Smooth muscle cell (in vitro differentiated cells): ENCODE measurements around the gene RFNG. TPM values are rescaled to one million over a fixed set of nuclear protein-coding genes. Genes with fewer than 3 reads are reported as not detected.

ENCODE experiments used
- DNase-seq: peaks from one replicate; lab custom pipeline; 2025; ENCODE audit not compliant: unreplicated experiment; lab: John Stamatoyannopoulos, UW
- H2AFZ ChIP-seq: fragments of 200-600 bp; sonication (generic); 2 replicates; pipeline ENCODE4 v1.6.0; 2016; ENCODE audit warnings: antibody characterized with exemption, low read depth, mild to moderate bottlenecking
- H3F3A ChIP-seq: fragments of 200-600 bp; sonication (generic); 2 replicates; pipeline ENCODE4 v1.6.0; 2017; ENCODE audit warnings: antibody characterized with exemption, low read depth
- H3K27ac ChIP-seq: fragments of 200-600 bp; sonication (generic); 2 replicates; pipeline ENCODE4 v1.5.1; 2016; ENCODE audit warnings: low read depth, mild to moderate bottlenecking
- H3K27me3 ChIP-seq: fragments of 200-600 bp; sonication (generic); 2 replicates; pipeline ENCODE4 v1.6.1; 2016; ENCODE audit warnings: low read depth, mild to moderate bottlenecking
- H3K36me3 ChIP-seq: fragments of 200-600 bp; sonication (generic); 2 replicates; pipeline ENCODE4 v1.5.1; 2016; ENCODE audit warnings: low read depth
- H3K4me1 ChIP-seq: fragments of 200-600 bp; sonication (generic); 2 replicates; pipeline ENCODE4 v1.5.1; 2016; ENCODE audit warnings: low read depth
- H3K4me2 ChIP-seq: fragments of 200-600 bp; sonication (generic); 2 replicates; pipeline ENCODE4 v1.6.0; 2016; ENCODE audit warnings: mild to moderate bottlenecking
- H3K4me3 ChIP-seq: fragments of 200-600 bp; sonication (generic); 2 replicates; pipeline ENCODE4 v1.5.1; 2016; ENCODE audit warnings: mild to moderate bottlenecking
- H3K79me2 ChIP-seq: fragments of 200-600 bp; sonication (generic); 2 replicates; pipeline ENCODE4 v1.6.0; 2016; ENCODE audit warnings: low read depth, mild to moderate bottlenecking
- H3K9ac ChIP-seq: fragments of 200-600 bp; sonication (generic); 2 replicates; pipeline ENCODE4 v1.6.0; 2016; ENCODE audit warnings: low read depth
- H3K9me3 ChIP-seq: fragments of 200-600 bp; sonication (generic); replicated peaks from 2 replicates; pipeline ENCODE4 v1.5.1; 2016; ENCODE audit warnings: low read depth
- H4K20me1 ChIP-seq: fragments of 200-600 bp; sonication (generic); 2 replicates; pipeline ENCODE4 v1.6.0; 2016; ENCODE audit warnings: low read depth
- CTCF ChIP-seq: fragments of 200-600 bp; sonication (generic); IDR thresholded peaks from 2 replicates; pipeline ENCODE4 v1.5.1; 2017; ENCODE audit warnings: borderline replicate concordance, mild to moderate bottlenecking, antibody characterized with exemption; ENCODE audit not compliant: insufficient read depth, poor library complexity, severe bottlenecking
- WGBS: methylation state at CpG from one replicate; pipeline ENCODE4 v1.1.7; 2016; ENCODE audit warnings: low lambda C conversion rate; 5-methylcytosine and 5-hydroxymethylcytosine counted together
- polyA plus RNA-seq: library from polyadenylated mRNA; unstranded; fragments of >200 nt; fragmentation: Nextera tagmentation; extraction: Ambion mirVana; gene quantifications from 2 replicates; pipeline ENCODE4 v1.2.1, GENCODE V29; 2016
- total RNA-seq: library from RNA; depleted of rRNA; stranded (reverse); fragments of >200 nt; gene quantifications from 2 replicates; pipeline ENCODE4 v1.2.3, GENCODE V29; 2014

Gene RFNG
- total and polyA plus RNA-seq, 2 experiments from 2014 or later = 27.1 to 54.9 TPM

DNA sequence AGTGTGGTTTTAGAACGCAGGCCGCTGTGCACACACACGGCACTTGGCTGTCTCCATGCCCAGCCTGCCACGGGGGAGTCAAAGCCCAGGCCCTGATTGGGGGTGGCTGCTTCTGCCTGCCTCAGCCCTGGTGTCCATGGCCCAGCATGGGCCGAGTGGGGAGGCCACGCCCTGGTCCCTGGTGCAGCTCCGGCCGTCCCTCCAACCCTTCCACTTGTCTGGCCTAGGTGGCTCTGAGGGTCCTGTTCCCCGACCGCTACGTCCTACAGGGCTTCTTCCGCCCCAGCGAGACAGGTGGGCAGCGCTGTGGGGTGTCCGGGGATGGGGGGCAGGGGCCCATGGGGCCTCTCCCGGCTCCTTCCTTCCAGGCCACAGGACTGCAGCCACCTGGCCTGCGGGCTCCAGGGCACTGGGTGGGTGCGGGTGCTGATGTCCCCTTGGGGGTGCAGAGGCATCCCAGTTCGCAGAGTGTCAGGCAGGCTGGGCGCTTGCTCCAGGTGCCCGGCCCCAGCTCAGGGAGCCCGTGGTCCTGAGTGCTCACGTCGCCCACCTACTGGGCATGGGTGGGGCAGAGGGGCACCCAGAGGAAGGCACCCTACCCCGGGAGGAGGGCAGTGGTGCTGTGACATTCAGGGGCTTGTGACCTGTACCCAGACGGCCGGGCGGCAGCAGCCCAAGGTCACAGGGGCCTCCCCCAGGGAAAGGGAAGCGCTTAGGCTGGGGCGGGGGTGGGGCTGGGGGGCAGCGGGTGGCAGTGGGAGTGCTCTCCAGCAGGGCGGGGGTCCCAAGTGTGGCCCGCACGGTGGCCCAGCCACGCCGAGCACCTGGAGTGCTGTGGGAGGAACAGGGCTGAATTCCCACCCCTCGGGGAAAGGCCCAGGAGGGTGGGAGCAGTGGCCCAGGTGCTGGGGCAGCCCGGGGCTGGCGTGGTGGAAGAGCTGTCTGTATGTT is 40.8 kb downstream of the RFNG start:
- Histone ChIP-seq H3K27ac (no peak overlapping the region), H3F3A (no peaks in the 10 kb centered on the region), H3K4me3 (no peak overlapping the region), H3K9me3 (no peaks in the 10 kb centered on the region), H4K20me1 (no peaks in the 10 kb centered on the region), H3K27me3 (no peaks in the 10 kb centered on the region), H3K9ac (no peak overlapping the region), H3K4me2 (no peak overlapping the region), H2AFZ (no peak overlapping the region), H3K79me2 (no peaks in the 10 kb centered on the region), H3K4me1 (no peaks in the 10 kb centered on the region), H3K36me3 (no peaks in the 10 kb centered on the region)
- WGBS = 95% methylated on average over 28 of the region's 39 CpGs
- no peak for DNase-seq
- TF ChIP-seq CTCF = no peak

DNA sequence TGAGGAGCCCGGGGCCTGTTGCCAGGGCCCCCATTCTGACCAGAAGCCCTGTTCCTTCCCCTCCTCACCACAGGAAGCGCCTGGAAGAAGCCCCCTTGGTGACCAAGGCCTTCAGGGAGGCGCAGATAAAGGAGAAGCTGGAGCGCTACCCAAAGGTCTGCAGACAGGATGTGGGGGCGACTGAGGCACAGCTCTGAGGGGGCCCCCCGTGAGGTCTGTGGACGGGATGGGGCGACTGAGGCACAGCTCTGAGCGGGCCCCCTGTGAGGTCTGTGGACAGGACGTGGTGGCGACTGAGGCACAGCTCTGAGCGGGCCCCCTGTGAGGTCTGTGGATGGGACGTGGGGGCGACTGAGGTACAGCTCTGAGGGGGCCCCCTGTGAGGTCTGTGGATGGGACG is 42.2 kb downstream of the RFNG start:
- no peak for DNase-seq
- H2AFZ ChIP-seq = no peak overlapping the region
- H4K20me1 ChIP-seq = no peaks in the 10 kb centered on the region
- H3K36me3 ChIP-seq = no peaks in the 10 kb centered on the region
- H3K79me2 ChIP-seq = no peaks in the 10 kb centered on the region
- TF ChIP-seq CTCF = no peak
- no peaks in the 10 kb centered on the region for H3K27me3 ChIP-seq
- no peak overlapping the region for H3K9ac ChIP-seq
- H3K4me3 ChIP-seq = no peak overlapping the region
- H3K4me1 ChIP-seq = peaks cover 1% of the 10 kb centered on the region
- no peaks in the 10 kb centered on the region for H3K9me3 ChIP-seq
- 94% methylated on average over 15 of the region's 15 CpGs for WGBS
- no peaks in the 10 kb centered on the region for H3F3A ChIP-seq
- H3K4me2 ChIP-seq = no peak overlapping the region
- H3K27ac ChIP-seq = no peak overlapping the region

DNA sequence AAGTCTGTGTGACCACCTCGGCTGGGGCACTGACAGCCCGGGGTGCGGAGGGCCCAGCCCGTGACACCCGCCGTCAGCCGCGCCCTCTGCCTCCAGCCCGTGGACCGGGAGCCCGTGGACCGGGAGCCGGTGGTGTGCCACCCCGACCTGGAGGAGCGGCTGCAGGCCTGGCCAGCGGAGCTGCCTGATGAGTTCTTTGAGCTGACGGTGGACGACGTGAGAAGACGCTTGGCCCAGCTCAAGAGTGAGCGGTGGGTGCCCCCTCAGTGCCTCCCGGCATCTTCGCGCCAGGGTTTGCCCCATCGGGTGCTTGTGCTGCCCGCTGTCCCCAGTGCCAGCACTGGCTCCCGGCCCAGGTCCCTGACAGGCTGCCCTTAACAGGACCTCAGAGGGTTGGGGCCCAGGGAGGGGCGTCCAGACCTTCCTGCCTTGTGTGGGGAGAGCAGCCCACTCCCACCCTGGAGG is 42.6 kb downstream of the RFNG start:
- Histone ChIP-seq H3K27ac (no peak overlapping the region), H3K9me3 (no peaks in the 10 kb centered on the region), H3K27me3 (no peaks in the 10 kb centered on the region), H3K36me3 (no peaks in the 10 kb centered on the region), H3K4me3 (no peak overlapping the region), H3K9ac (no peak overlapping the region), H3K79me2 (no peaks in the 10 kb centered on the region), H2AFZ (no peak overlapping the region), H3K4me1 (peaks cover 6% of the 10 kb centered on the region), H4K20me1 (no peaks in the 10 kb centered on the region), H3K4me2 (no peak overlapping the region), H3F3A (no peaks in the 10 kb centered on the region)
- DNase-seq = no peak
- WGBS = 95% methylated on average over 27 of the region's 28 CpGs
- TF ChIP-seq CTCF = no peak
